ENCODE measurements around the gene LRP3.

DNA sequence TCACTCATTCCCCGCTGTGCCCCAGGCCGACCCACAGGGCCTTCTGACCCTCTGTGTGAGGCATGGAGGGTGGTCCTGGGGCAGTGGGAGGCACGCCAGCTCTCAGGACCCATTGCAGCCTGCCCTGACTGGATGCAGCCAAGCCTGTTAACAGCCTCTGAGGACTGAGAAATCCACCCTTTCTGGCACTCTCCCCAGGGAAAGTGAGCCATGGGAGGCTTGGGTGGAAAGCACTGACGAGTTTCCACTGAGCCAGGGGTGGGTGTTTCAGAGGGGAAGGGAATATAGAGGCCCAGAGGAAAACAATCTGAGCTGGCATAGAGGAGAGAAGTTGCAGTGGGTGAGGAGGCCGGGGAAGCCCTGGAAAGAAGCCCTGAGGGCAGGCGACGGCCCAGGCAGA is 62.1 kb downstream of the LRP3 start:
- TF ChIP-seq EZH2 (IDR thresholded peaks at IDR 0.05; ENCODE audit: borderline replicate concordance, low read depth, low read length, poor library complexity, severe bottlenecking) = no peak
- TF ChIP-seq, protein P1, sequence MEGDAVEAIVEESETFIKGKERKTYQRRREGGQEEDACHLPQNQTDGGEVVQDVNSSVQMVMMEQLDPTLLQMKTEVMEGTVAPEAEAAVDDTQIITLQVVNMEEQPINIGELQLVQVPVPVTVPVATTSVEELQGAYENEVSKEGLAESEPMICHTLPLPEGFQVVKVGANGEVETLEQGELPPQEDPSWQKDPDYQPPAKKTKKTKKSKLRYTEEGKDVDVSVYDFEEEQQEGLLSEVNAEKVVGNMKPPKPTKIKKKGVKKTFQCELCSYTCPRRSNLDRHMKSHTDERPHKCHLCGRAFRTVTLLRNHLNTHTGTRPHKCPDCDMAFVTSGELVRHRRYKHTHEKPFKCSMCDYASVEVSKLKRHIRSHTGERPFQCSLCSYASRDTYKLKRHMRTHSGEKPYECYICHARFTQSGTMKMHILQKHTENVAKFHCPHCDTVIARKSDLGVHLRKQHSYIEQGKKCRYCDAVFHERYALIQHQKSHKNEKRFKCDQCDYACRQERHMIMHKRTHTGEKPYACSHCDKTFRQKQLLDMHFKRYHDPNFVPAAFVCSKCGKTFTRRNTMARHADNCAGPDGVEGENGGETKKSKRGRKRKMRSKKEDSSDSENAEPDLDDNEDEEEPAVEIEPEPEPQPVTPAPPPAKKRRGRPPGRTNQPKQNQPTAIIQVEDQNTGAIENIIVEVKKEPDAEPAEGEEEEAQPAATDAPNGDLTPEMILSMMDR (conservative IDR thresholded peaks at IDR 0.05; ENCODE audit: low read depth, low read length) = no peak

Data from A673 (cell line).